H1 (cell line): ENCODE results near the gene RANBP3L. TPM values are rescaled to one million over a fixed set of nuclear protein-coding genes. Genes with fewer than 3 reads are reported as not detected.

Source experiments
- EP300 ChIP-seq, 2 experiments: IDR thresholded peaks; 1 replicate in 1 of 2; 2 replicates in 1 of 2; pipeline ENCODE4 v1.6.1; 2011 to 2012; ENCODE audit warnings: low read depth in 2 of 2, low read length in 2 of 2, mild to moderate bottlenecking in 2 of 2, borderline replicate concordance in 1 of 2, inconsistent platforms in 1 of 2, moderate library complexity in 1 of 2
- NANOG ChIP-seq: IDR thresholded peaks from 2 replicates; pipeline ENCODE4 v1.6.1; 2011; ENCODE audit warnings: low read length, low read depth, mild to moderate bottlenecking, inconsistent platforms; ENCODE audit not compliant: insufficient read depth, poor library complexity, severe bottlenecking
- POU5F1 ChIP-seq: IDR thresholded peaks from 2 replicates; pipeline ENCODE4 v1.6.1; 2011; ENCODE audit warnings: low read depth, mild to moderate bottlenecking, low read length, moderate library complexity
- RNF2 ChIP-seq: fragments of 200-900, 300-1000 bp; sonication (generic); IDR thresholded peaks from 2 replicates; pipeline ENCODE4 v1.7.1; 2016; ENCODE audit warnings: borderline replicate concordance, low read depth, mild to moderate bottlenecking, antibody characterized with exemption, low read length; ENCODE audit not compliant: poor library complexity, severe bottlenecking; ENCODE audit errors: missing control alignments
- SUZ12 ChIP-seq: fragments of 200-600 bp; sonication (generic); IDR thresholded peaks from 2 replicates; pipeline ENCODE4 v1.6.1; 2012; ENCODE audit warnings: mild to moderate bottlenecking, inconsistent platforms, low read length, moderate library complexity, mixed read lengths
- polyA plus RNA-seq, 7 experiments: library from polyadenylated mRNA; depleted of rRNA in 3 of 7; stranded (reverse) in 5 of 7; unstranded in 2 of 7; fragments of >200 nt in 5 of 7; fragments of 200-250 nt in 2 of 7; gene quantifications; 1 replicate in 5 of 7; 2 replicates in 1 of 7; 4 replicates in 1 of 7; pipeline versions ENCODE4 v1.2.1 to v1.2.3, GENCODE V29; 2011 to 2013; ENCODE audit warnings: missing spikeins in 2 of 7, mixed read lengths in 2 of 7
- total RNA-seq: library from RNA; stranded (reverse); fragmentation: NEBNext Ultra II Directional; extraction: Animal tissue kit (Norgen Biotek cat#: 25700); gene quantifications from 2 replicates; pipeline ENCODE4 v1.2.1, GENCODE V29; 2021

The RANBP3L gene
- total and polyA plus RNA-seq, 2 of the 8 experiments (the other 6 are each of a cell fraction or from before 2014, with no cell fraction given), result not detected

GRCh38 chr5:36346896-36347690 lies 45.4 kb upstream of the RANBP3L start (continued):
- no peak for TF ChIP-seq SUZ12
- TF ChIP-seq NANOG, result no peak
- TF ChIP-seq POU5F1, result no peak
- TF ChIP-seq EP300 (IDR thresholded peaks at IDR 0.05; ENCODE audit: borderline replicate concordance in 1 of 2, low read depth in 2 of 2, low read length in 2 of 2), result no peak
- no peak for TF ChIP-seq RNF2
- TF ChIP-seq, all 59 proteins: peak for 0
